Amygdala (tissue), 56 donors: Measurements from ENCODE around the gene ETNK2.

ENCODE experiments used
- DNase-seq, 56 donors: peaks; one replicate each; lab custom pipeline; 2025; lab: John Stamatoyannopoulos, UW

Gene ETNK2

GRCh38 chr1:204178487-204179281 lies 26.8 kb upstream of the ETNK2 start:
- DNase-seq = no peak

GRCh38 chr1:204177133-204177532 lies 25.3 kb upstream of the ETNK2 start:
- no peak for DNase-seq

- DNase-seq = no peak
Observed at GRCh38 chr1:204176049-204176448, 24.2 kb upstream of the ETNK2 start.

- no peak for DNase-seq
Observed at GRCh38 chr1:204174958-204175357, 23.1 kb upstream of the ETNK2 start.

GRCh38 chr1:204172404-204173029 lies 20.7 kb upstream of the ETNK2 start:
- DNase-seq = peak in 2 of 56 donors; percentile 4 to 11

GRCh38 chr1:204171751-204172178 lies 19.9 kb upstream of the ETNK2 start:
- no peak for DNase-seq

- no peak for DNase-seq
Observed at GRCh38 chr1:204170494-204171155, 18.8 kb upstream of the ETNK2 start.

- DNase-seq = no peak
Observed at GRCh38 chr1:204169858-204170257, 18.0 kb upstream of the ETNK2 start.

- DNase-seq = no peak
Observed at GRCh38 chr1:204167730-204168129, 15.9 kb upstream of the ETNK2 start.

- no peak for DNase-seq
Observed at GRCh38 chr1:204166219-204166618, 14.4 kb upstream of the ETNK2 start, which contains the start of gene REN. REN (minus strand) TSS chr1:204166337; CDS start chr1:204166293, 44 bp downstream.

- DNase-seq = peak in 51 of 56 donors; percentile 19 to 86 (median 57)
Observed at GRCh38 chr1:204162494-204163074, 10.7 kb upstream of the ETNK2 start.

GRCh38 chr1:204161609-204162493 lies 10.0 kb upstream of the ETNK2 start:
- DNase-seq = no peak

- DNase-seq = no peak
Observed at GRCh38 chr1:204157962-204158361, 6.1 kb upstream of the ETNK2 start.

- no peak for DNase-seq
Observed at GRCh38 chr1:204155881-204156280, 4.0 kb upstream of the ETNK2 start.

GRCh38 chr1:204154568-204155255 lies 2.9 kb upstream of the ETNK2 start:
- no peak for DNase-seq

GRCh38 chr1:204153667-204154066 lies 1.8 kb upstream of the ETNK2 start:
- DNase-seq = no peak

- DNase-seq = peak in 2 of 56 donors; percentile 19 to 52
Observed at GRCh38 chr1:204152310-204153044, 633 bp upstream of the ETNK2 start.

GRCh38 chr1:204150702-204151551 lies 917 bp downstream of the ETNK2 start:
- DNase-seq = peak in 6 of 56 donors; percentile 20 to 37 (median 28)
